Liver (tissue), 9 donors: ENCODE data around the gene FBXL13. TPM values are rescaled to one million over a fixed set of nuclear protein-coding genes. Genes with fewer than 3 reads are reported as not detected.

Experiments used
- DNase-seq: peaks from one replicate; pipeline ENCODE4 v3.0.0-alpha.2; 2017; ENCODE audit warnings: low spot score
- H3K27ac ChIP-seq, 2 donors: one replicate each; pipeline ENCODE4 v1.7.0; 2013; ENCODE audit warnings: inconsistent platforms in 2 of 2, low read length in 2 of 2, control low read depth in 1 of 2, low read depth in 1 of 2, mild to moderate bottlenecking in 1 of 2
- H3K27me3 ChIP-seq, 4 donors: one replicate each; pipeline versions ENCODE4 v1.6.1 to v1.7.0; 2013; ENCODE audit warnings: low read length in 3 of 4, inconsistent platforms in 1 of 4, mild to moderate bottlenecking in 1 of 4, moderate library complexity in 1 of 4; ENCODE audit not compliant: control insufficient read depth in 4 of 4, insufficient read depth in 4 of 4
- H3K36me3 ChIP-seq, 4 donors: one replicate each; pipeline versions ENCODE4 v1.6.1 to v1.7.0; 2013; ENCODE audit warnings: low read length in 3 of 4, mild to moderate bottlenecking in 3 of 4, low read depth in 1 of 4, moderate library complexity in 1 of 4; ENCODE audit not compliant: control insufficient read depth in 4 of 4, insufficient read depth in 3 of 4
- H3K4me1 ChIP-seq, 4 donors: one replicate each; pipeline versions ENCODE4 v1.6.1 to v1.7.0; 2013; ENCODE audit warnings: low read length in 3 of 4, mild to moderate bottlenecking in 3 of 4, moderate library complexity in 1 of 4; ENCODE audit not compliant: control insufficient read depth in 4 of 4, insufficient read depth in 4 of 4
- H3K4me3 ChIP-seq, 3 donors: one replicate each; pipeline versions ENCODE4 v1.6.1 to v1.7.0; 2013; ENCODE audit warnings: low read length in 3 of 3, control low read depth in 1 of 3, low read depth in 1 of 3, mild to moderate bottlenecking in 1 of 3
- H3K9ac ChIP-seq, 2 donors: one replicate each; pipeline ENCODE4 v1.7.0; 2013; ENCODE audit warnings: low read length in 2 of 2, mild to moderate bottlenecking in 2 of 2, moderate library complexity in 2 of 2, control low read depth in 1 of 2, low read depth in 1 of 2
- H3K9me3 ChIP-seq, 4 donors: one replicate each; pipeline versions ENCODE4 v1.6.1 to v1.7.0; 2013; ENCODE audit warnings: low read length in 3 of 4; ENCODE audit not compliant: control insufficient read depth in 4 of 4
- ATF3 ChIP-seq: IDR thresholded peaks from 2 replicates; pipeline ENCODE4 v1.6.1; 2016; ENCODE audit warnings: antibody characterized with exemption
- EGR1 ChIP-seq, 2 donors: IDR thresholded peaks; 2 replicates each; pipeline ENCODE4 v1.6.1; 2016 to 2018; ENCODE audit warnings: antibody characterized with exemption in 2 of 2, low read depth in 2 of 2
- FOXA2 ChIP-seq: IDR thresholded peaks from 2 replicates; pipeline ENCODE4 v1.6.1; 2016; ENCODE audit warnings: antibody characterized with exemption
- GABPA ChIP-seq, 2 donors: IDR thresholded peaks in 1 of 2; conservative IDR thresholded peaks in 1 of 2; 2 replicates each; pipeline ENCODE4 v1.6.1; 2016; ENCODE audit warnings: antibody characterized with exemption in 2 of 2, mild to moderate bottlenecking in 1 of 2, moderate library complexity in 1 of 2
- HNF4A ChIP-seq, 2 donors: conservative IDR thresholded peaks; 2 replicates each; pipeline ENCODE4 v1.6.1; 2016; ENCODE audit warnings: antibody characterized with exemption in 2 of 2, mild to moderate bottlenecking in 2 of 2
- HNF4G ChIP-seq: IDR thresholded peaks from 2 replicates; pipeline ENCODE4 v1.6.1; 2016; ENCODE audit warnings: antibody characterized with exemption
- JUND ChIP-seq, 2 donors: IDR thresholded peaks; 2 replicates each; pipeline ENCODE4 v1.6.1; 2016; ENCODE audit warnings: antibody characterized with exemption in 2 of 2
- NR2F2 ChIP-seq: IDR thresholded peaks from 2 replicates; pipeline ENCODE4 v1.6.1; 2016; ENCODE audit warnings: antibody characterized with exemption
- RAD21 ChIP-seq, 2 donors: IDR thresholded peaks; 2 replicates each; pipeline ENCODE4 v1.6.1; 2016; ENCODE audit warnings: antibody characterized with exemption in 2 of 2, mild to moderate bottlenecking in 2 of 2
- RXRA ChIP-seq, 2 donors: IDR thresholded peaks; 2 replicates each; pipeline ENCODE4 v1.6.1; 2017 to 2018; ENCODE audit warnings: antibody characterized with exemption in 2 of 2, mild to moderate bottlenecking in 1 of 2
- TAF1 ChIP-seq: conservative IDR thresholded peaks from 2 replicates; pipeline ENCODE4 v1.6.1; 2016; ENCODE audit warnings: antibody characterized with exemption, mild to moderate bottlenecking
- YY1 ChIP-seq: IDR thresholded peaks from 2 replicates; pipeline ENCODE4 v1.6.1; 2016; ENCODE audit warnings: antibody characterized with exemption, mild to moderate bottlenecking
- WGBS: extraction: QIAGEN DNeasy Blood & Tissue Kit; methylation state at CpG from one replicate; pipeline ENCODE4 v1.1.7; 2013; 5-methylcytosine and 5-hydroxymethylcytosine counted together
- polyA plus RNA-seq, 2 donors: library from polyadenylated mRNA; stranded (reverse) in 1 of 2; unstranded in 1 of 2; fragments of 200-250 nt in 1 of 2; fragments of >200 nt in 1 of 2; fragmentation: Nextera tagmentation in 1 of 2; extraction: Ambion mirVana in 1 of 2; gene quantifications; one replicate each; pipeline versions ENCODE4 v1.2.1 to v1.2.3, GENCODE V29; 2013 to 2015
- total RNA-seq, 2 donors: library from RNA; depleted of rRNA; stranded (reverse); fragments of >200 nt; gene quantifications; one replicate each; pipeline ENCODE4 v1.2.3, GENCODE V29; 2014
- TF ChIP-seq, protein P1 (sequence below): IDR thresholded peaks from 2 replicates; pipeline ENCODE4 v1.6.1; 2016; ENCODE audit warnings: antibody characterized with exemption, mild to moderate bottlenecking
- TF ChIP-seq, protein P2 (sequence below): IDR thresholded peaks from 2 replicates; pipeline ENCODE4 v1.6.1; 2016; ENCODE audit warnings: antibody characterized with exemption
- TF ChIP-seq, protein P3 (sequence below): IDR thresholded peaks from 2 replicates; pipeline ENCODE4 v1.6.1; 2016; ENCODE audit warnings: antibody characterized with exemption
- TF ChIP-seq, protein P4 (sequence below): fragments of 150-350 bp; IDR thresholded peaks from 2 replicates; pipeline ENCODE4 v1.5.1; 2017; ENCODE audit warnings: improper control_type of control experiment, low read depth, low read length; ENCODE audit not compliant: missing input control
- donor health status: healthy.
- donor health status: healthy.
- donor health status: healthy.
- donor health status: healthy.
- donor health status: healthy.

The FBXL13 gene
- total and polyA plus RNA-seq, 4 donors, result 0.03 to 0.75 (median 0.70) TPM; not detected in 1

- 95% methylated on average over 1 of the region's 1 CpG for WGBS
- TF ChIP-seq YY1 (no peak), JUND (IDR thresholded peaks at IDR 0.05) (no peak), ATF3 (no peak), RAD21 (IDR thresholded peaks at IDR 0.05) (no peak), FOXA2 (no peak), TAF1 (no peak), RXRA (IDR thresholded peaks at IDR 0.05) (no peak), HNF4A (conservative IDR thresholded peaks at IDR 0.05) (no peak), NR2F2 (no peak), GABPA (IDR thresholded peaks at IDR 0.05 in 1 of 2, conservative IDR thresholded peaks at IDR 0.05 in 1 of 2) (no peak), HNF4G (no peak), EGR1 (IDR thresholded peaks at IDR 0.05; ENCODE audit: low read depth in 2 of 2) (no peak)
- TF ChIP-seq, protein P1, sequence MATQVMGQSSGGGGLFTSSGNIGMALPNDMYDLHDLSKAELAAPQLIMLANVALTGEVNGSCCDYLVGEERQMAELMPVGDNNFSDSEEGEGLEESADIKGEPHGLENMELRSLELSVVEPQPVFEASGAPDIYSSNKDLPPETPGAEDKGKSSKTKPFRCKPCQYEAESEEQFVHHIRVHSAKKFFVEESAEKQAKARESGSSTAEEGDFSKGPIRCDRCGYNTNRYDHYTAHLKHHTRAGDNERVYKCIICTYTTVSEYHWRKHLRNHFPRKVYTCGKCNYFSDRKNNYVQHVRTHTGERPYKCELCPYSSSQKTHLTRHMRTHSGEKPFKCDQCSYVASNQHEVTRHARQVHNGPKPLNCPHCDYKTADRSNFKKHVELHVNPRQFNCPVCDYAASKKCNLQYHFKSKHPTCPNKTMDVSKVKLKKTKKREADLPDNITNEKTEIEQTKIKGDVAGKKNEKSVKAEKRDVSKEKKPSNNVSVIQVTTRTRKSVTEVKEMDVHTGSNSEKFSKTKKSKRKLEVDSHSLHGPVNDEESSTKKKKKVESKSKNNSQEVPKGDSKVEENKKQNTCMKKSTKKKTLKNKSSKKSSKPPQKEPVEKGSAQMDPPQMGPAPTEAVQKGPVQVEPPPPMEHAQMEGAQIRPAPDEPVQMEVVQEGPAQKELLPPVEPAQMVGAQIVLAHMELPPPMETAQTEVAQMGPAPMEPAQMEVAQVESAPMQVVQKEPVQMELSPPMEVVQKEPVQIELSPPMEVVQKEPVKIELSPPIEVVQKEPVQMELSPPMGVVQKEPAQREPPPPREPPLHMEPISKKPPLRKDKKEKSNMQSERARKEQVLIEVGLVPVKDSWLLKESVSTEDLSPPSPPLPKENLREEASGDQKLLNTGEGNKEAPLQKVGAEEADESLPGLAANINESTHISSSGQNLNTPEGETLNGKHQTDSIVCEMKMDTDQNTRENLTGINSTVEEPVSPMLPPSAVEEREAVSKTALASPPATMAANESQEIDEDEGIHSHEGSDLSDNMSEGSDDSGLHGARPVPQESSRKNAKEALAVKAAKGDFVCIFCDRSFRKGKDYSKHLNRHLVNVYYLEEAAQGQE, result no peak
- TF ChIP-seq, protein P2, sequence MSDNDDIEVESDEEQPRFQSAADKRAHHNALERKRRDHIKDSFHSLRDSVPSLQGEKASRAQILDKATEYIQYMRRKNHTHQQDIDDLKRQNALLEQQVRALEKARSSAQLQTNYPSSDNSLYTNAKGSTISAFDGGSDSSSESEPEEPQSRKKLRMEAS, result no peak
- TF ChIP-seq, protein P3, sequence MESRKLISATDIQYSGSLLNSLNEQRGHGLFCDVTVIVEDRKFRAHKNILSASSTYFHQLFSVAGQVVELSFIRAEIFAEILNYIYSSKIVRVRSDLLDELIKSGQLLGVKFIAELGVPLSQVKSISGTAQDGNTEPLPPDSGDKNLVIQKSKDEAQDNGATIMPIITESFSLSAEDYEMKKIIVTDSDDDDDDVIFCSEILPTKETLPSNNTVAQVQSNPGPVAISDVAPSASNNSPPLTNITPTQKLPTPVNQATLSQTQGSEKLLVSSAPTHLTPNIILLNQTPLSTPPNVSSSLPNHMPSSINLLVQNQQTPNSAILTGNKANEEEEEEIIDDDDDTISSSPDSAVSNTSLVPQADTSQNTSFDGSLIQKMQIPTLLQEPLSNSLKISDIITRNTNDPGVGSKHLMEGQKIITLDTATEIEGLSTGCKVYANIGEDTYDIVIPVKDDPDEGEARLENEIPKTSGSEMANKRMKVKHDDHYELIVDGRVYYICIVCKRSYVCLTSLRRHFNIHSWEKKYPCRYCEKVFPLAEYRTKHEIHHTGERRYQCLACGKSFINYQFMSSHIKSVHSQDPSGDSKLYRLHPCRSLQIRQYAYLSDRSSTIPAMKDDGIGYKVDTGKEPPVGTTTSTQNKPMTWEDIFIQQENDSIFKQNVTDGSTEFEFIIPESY, result no peak
- TF ChIP-seq, protein P4, sequence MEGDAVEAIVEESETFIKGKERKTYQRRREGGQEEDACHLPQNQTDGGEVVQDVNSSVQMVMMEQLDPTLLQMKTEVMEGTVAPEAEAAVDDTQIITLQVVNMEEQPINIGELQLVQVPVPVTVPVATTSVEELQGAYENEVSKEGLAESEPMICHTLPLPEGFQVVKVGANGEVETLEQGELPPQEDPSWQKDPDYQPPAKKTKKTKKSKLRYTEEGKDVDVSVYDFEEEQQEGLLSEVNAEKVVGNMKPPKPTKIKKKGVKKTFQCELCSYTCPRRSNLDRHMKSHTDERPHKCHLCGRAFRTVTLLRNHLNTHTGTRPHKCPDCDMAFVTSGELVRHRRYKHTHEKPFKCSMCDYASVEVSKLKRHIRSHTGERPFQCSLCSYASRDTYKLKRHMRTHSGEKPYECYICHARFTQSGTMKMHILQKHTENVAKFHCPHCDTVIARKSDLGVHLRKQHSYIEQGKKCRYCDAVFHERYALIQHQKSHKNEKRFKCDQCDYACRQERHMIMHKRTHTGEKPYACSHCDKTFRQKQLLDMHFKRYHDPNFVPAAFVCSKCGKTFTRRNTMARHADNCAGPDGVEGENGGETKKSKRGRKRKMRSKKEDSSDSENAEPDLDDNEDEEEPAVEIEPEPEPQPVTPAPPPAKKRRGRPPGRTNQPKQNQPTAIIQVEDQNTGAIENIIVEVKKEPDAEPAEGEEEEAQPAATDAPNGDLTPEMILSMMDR, result no peak
- no peak overlapping the region for H3K4me3 ChIP-seq
These were observed 240.1 kb downstream of the FBXL13 start for GRCh38 chr7:102834466-102834865.

DNA sequence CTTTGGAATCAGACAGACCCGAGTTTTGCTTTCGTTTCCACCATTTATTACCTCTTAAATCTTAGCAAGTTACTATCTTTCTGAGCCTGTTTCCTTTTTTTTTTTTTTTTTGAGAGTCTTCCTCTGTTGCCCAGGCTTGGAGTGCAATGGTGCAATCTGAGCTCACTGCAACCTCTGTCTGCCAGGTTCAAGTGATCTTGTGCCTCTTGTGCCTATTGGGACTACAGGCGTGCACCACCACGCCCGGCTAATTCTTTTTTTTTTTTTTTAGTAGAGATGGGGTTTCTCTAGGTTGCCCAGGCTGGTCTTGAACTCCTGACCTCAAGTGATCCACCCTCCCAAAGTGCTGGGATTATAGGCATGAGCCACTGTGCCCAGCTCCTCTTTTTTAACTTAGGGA is 241.3 kb downstream of the FBXL13 start:
- H3K4me3 ChIP-seq, result no peak overlapping the region
- peaks cover 0 to 11% (median 7%) of the 10 kb centered on the region in 4 donors for H3K36me3 ChIP-seq
- no peaks in the 10 kb centered on the region for H3K9me3 ChIP-seq
- no peak for DNase-seq
- no peak for TF ChIP-seq ATF3
- no peak for TF ChIP-seq FOXA2
- no peak for TF ChIP-seq NR2F2
- TF ChIP-seq TAF1, result no peak
- TF ChIP-seq YY1, result no peak
- no peak for TF ChIP-seq EGR1 (IDR thresholded peaks at IDR 0.05; ENCODE audit: low read depth in 2 of 2)
- TF ChIP-seq GABPA (IDR thresholded peaks at IDR 0.05 in 1 of 2, conservative IDR thresholded peaks at IDR 0.05 in 1 of 2), result no peak
- TF ChIP-seq, protein P1, result no peak
- no peak for TF ChIP-seq JUND (IDR thresholded peaks at IDR 0.05)
- TF ChIP-seq, protein P2, result no peak
- 86% methylated on average over 5 of the region's 5 CpGs for WGBS
- H3K27me3 ChIP-seq, result no peaks in the 10 kb centered on the region
- H3K27ac ChIP-seq, result no peak overlapping the region
- no peak overlapping the region for H3K9ac ChIP-seq
- H3K4me1 ChIP-seq, result no peaks in the 10 kb centered on the region

More at GRCh38 chr7:102834466-102834865, 240.1 kb downstream of the FBXL13 start:
- Histone ChIP-seq H3K4me1 (no peaks in the 10 kb centered on the region), H3K36me3 (peaks cover 0 to 4% (median 4%) of the 10 kb centered on the region in 4 donors), H3K9me3 (no peaks in the 10 kb centered on the region), H3K27ac (no peak overlapping the region), H3K9ac (no peak overlapping the region), H3K27me3 (no peaks in the 10 kb centered on the region)
- DNase-seq, result no peak
